Activated CD4-positive, alpha-beta T cell treated with anti-CD3 and anti-CD28 coated beads for 36 hours (primary cell): ENCODE results near the gene DHRS7C. TPM values are rescaled to one million over a fixed set of nuclear protein-coding genes. Genes with fewer than 3 reads are reported as not detected.

Source experiments
- ATAC-seq: fragments of 200-7000 bp; cut with Tn5 transposase; one replicate; pipeline ENCODE4 v1.10.0; 2021; ENCODE audit warnings: mild to moderate bottlenecking, moderate library complexity
- CTCF ChIA-PET: fragments of 350-600 bp; sonication (Branson Sonifier 250); formaldehyde crosslinking; loops from one replicate; lab custom pipeline; 2021; ENCODE audit warnings: antibody characterized with exemption; lab: Charles Lee
- POLR2A ChIA-PET: fragments of 350-600 bp; sonication (Branson Sonifier 250); formaldehyde crosslinking; loops from one replicate; lab custom pipeline; 2021; ENCODE audit warnings: antibody characterized with exemption, inconsistent platforms; lab: Charles Lee
- DNase-seq: peaks from one replicate; pipeline ENCODE4 v3.0.0-alpha.2; 2020
- H3K27ac Mint-ChIP-seq: one replicate; pipeline ENCODE4 v1.8.0; 2021; ENCODE audit warnings: mixed read lengths
- H3K27me3 Mint-ChIP-seq: one replicate; pipeline ENCODE4 v1.8.0; 2021; ENCODE audit warnings: mixed read lengths
- H3K36me3 Mint-ChIP-seq: one replicate; pipeline ENCODE4 v1.8.0; 2021; ENCODE audit warnings: low read depth, mixed read lengths
- H3K4me1 Mint-ChIP-seq: one replicate; pipeline ENCODE4 v1.8.0; 2021; ENCODE audit warnings: mixed read lengths
- H3K4me3 Mint-ChIP-seq: one replicate; pipeline ENCODE4 v1.8.0; 2021; ENCODE audit warnings: mild to moderate bottlenecking, moderate library complexity, mixed read lengths
- H3K9me3 Mint-ChIP-seq: one replicate; pipeline ENCODE4 v1.8.0; 2021; ENCODE audit warnings: low read depth, mixed read lengths
- intact Hi-C, 2 experiments: fragments of 100-400 bp; cut with DNase I in 1 of 2; cut with micrococcal nuclease in 1 of 2; formaldehyde crosslinking; loops; one replicate each; pipeline versions ENCODE4 v1.14.2 to v1.15.1; 2022 to 2024; cut with DNase I, micrococcal nuclease
- total RNA-seq, 2 experiments: library from RNA; stranded (reverse); gene quantifications; one replicate each; pipeline ENCODE4 v1.2.3, GENCODE V29; 2021

DHRS7C gene
- total RNA-seq, 2 experiments from 2014 or later: not detected

GRCh38 chr17:9760266-9760665, 31.1 kb downstream of the DHRS7C start:
- Mint-ChIP-seq H3K4me1 (no peaks in the 10 kb centered on the region), H3K27ac (no peak overlapping the region), H3K4me3 (no peak overlapping the region), H3K9me3 (no peaks in the 10 kb centered on the region), H3K36me3 (no peaks in the 10 kb centered on the region), H3K27me3 (peaks cover 8% of the 10 kb centered on the region)
- ChIA-PET POLR2A (no interaction called here), CTCF (interaction anchor here (0.8 to 1.3 kb wide), 3 partner anchors 8 to 29 kb away, joined by 3 read pairs; no protein-coding TSS in a partner anchor)
- peak; percentile 58 for ATAC-seq
- intact Hi-C loops: no loop called here
- DNase-seq: no peak

GRCh38 chr17:9755083-9755482, 36.3 kb downstream of the DHRS7C start:
- no peaks in the 10 kb centered on the region for H3K4me1 Mint-ChIP-seq
- no peaks in the 10 kb centered on the region for H3K36me3 Mint-ChIP-seq
- no peak overlapping the region for H3K27ac Mint-ChIP-seq
- DNase-seq (no peak), ATAC-seq (no peak)
- ChIA-PET POLR2A (no interaction called here), CTCF (interaction anchor here (0.7 kb wide), 1 partner anchor 202 kb away, joined by 3 read pairs; no protein-coding TSS in a partner anchor)
- no peaks in the 10 kb centered on the region for H3K9me3 Mint-ChIP-seq
- H3K4me3 Mint-ChIP-seq: no peak overlapping the region
- peaks cover 23% of the 10 kb centered on the region for H3K27me3 Mint-ChIP-seq
- intact Hi-C loops: loop anchor here in 1 of 2 experiments (10.0 kb wide), 1 partner anchor 60 kb away; no protein-coding TSS in a partner anchor

- H3K9me3 Mint-ChIP-seq: no peaks in the 10 kb centered on the region
Measured at GRCh38 chr17:9750524-9750923, 40.9 kb downstream of the DHRS7C start.

GRCh38 chr17:9729735-9730420, 61.5 kb downstream of the DHRS7C start:
- Mint-ChIP-seq H3K4me1 (no peaks in the 10 kb centered on the region), H3K9me3 (no peaks in the 10 kb centered on the region), H3K27ac (no peak overlapping the region), H3K36me3 (no peaks in the 10 kb centered on the region), H3K4me3 (no peak overlapping the region), H3K27me3 (no peaks in the 10 kb centered on the region)
- ChIA-PET POLR2A (no interaction called here), CTCF (interaction anchor here (0.6 to 1.4 kb wide), 4 partner anchors 30 to 237 kb away, joined by 3 to 4 read pairs (median 3); no protein-coding TSS in a partner anchor)
- intact Hi-C loops: loop anchor here in 1 of 2 experiments (2.0 to 10.0 kb wide), 4 partner anchors 39 to 887 kb away; no protein-coding TSS in a partner anchor
- DNase-seq (no peak), ATAC-seq (no peak)

More at GRCh38 chr17:9750524-9750923, 40.9 kb downstream of the DHRS7C start:
- ChIA-PET CTCF (interaction anchor here (0.7 kb wide), 1 partner anchor 18 kb away, joined by 3 read pairs; no protein-coding TSS in a partner anchor), POLR2A (no interaction called here)
- ATAC-seq (no peak), DNase-seq (no peak)
- no peaks in the 10 kb centered on the region for H3K4me1 Mint-ChIP-seq
- H3K27me3 Mint-ChIP-seq: peaks cover 32% of the 10 kb centered on the region
- intact Hi-C loops: loop anchor here in 1 of 2 experiments (10.0 kb wide), 1 partner anchor 64 kb away; no protein-coding TSS in a partner anchor
- H3K36me3 Mint-ChIP-seq: no peaks in the 10 kb centered on the region
- no peak overlapping the region for H3K27ac Mint-ChIP-seq
- H3K4me3 Mint-ChIP-seq: no peak overlapping the region

- H3K36me3 Mint-ChIP-seq: no peaks in the 10 kb centered on the region
- CTCF ChIA-PET: interaction anchor here (0.6 to 1.7 kb wide), 5 partner anchors 10 to 160 kb away, joined by 3 to 14 read pairs (median 3); no protein-coding TSS in a partner anchor
- no peak overlapping the region for H3K27ac Mint-ChIP-seq
- no peaks in the 10 kb centered on the region for H3K9me3 Mint-ChIP-seq
- ATAC-seq (peak; percentile 33), DNase-seq (no peak)
- H3K4me1 Mint-ChIP-seq: no peaks in the 10 kb centered on the region
- H3K27me3 Mint-ChIP-seq: no peaks in the 10 kb centered on the region
- POLR2A ChIA-PET: no interaction called here
- intact Hi-C loops: loop anchor here in 1 of 2 experiments (2.0 to 10.0 kb wide), 3 partner anchors 162 to 888 kb away; no protein-coding TSS in a partner anchor
- H3K4me3 Mint-ChIP-seq: no peak overlapping the region
Measured at GRCh38 chr17:9729034-9729650, 62.2 kb downstream of the DHRS7C start.

- no peak for DNase-seq
- Mint-ChIP-seq H3K9me3 (no peaks in the 10 kb centered on the region), H3K27me3 (peaks cover 2% of the 10 kb centered on the region), H3K4me3 (no peak overlapping the region), H3K4me1 (no peaks in the 10 kb centered on the region), H3K27ac (no peak overlapping the region), H3K36me3 (no peaks in the 10 kb centered on the region)
- POLR2A ChIA-PET: no interaction called here
- ATAC-seq: no peak
- CTCF ChIA-PET: interaction anchor here (0.7 to 1.7 kb wide), 5 partner anchors 9 to 189 kb away, joined by 3 to 14 read pairs (median 3); no protein-coding TSS in a partner anchor
- intact Hi-C loops: loop anchor here in 1 of 2 experiments (2.0 to 10.0 kb wide), 3 partner anchors 162 to 889 kb away; no protein-coding TSS in a partner anchor
Measured at GRCh38 chr17:9728564-9728963, 62.8 kb downstream of the DHRS7C start.

- ChIA-PET CTCF (interaction anchor here (0.9 to 1.7 kb wide), 3 partner anchors 9 to 189 kb away, joined by 3 to 14 read pairs (median 3); no protein-coding TSS in a partner anchor), POLR2A (no interaction called here)
- Mint-ChIP-seq H3K9me3 (no peaks in the 10 kb centered on the region), H3K36me3 (no peaks in the 10 kb centered on the region), H3K27ac (no peak overlapping the region), H3K27me3 (peaks cover 2% of the 10 kb centered on the region), H3K4me1 (no peaks in the 10 kb centered on the region), H3K4me3 (no peak overlapping the region)
- ATAC-seq: no peak
- DNase-seq: no peak
- intact Hi-C loops: loop anchor here in 1 of 2 experiments (2.0 to 10.0 kb wide), 3 partner anchors 163 to 889 kb away; no protein-coding TSS in a partner anchor
Measured at GRCh38 chr17:9728005-9728404, 63.4 kb downstream of the DHRS7C start.

GRCh38 chr17:9726291-9726690, 65.1 kb downstream of the DHRS7C start:
- ATAC-seq (no peak), DNase-seq (no peak)
- Mint-ChIP-seq H3K36me3 (no peaks in the 10 kb centered on the region), H3K27ac (no peak overlapping the region), H3K4me3 (no peak overlapping the region), H3K27me3 (peaks cover 2% of the 10 kb centered on the region), H3K4me1 (no peaks in the 10 kb centered on the region), H3K9me3 (no peaks in the 10 kb centered on the region)
- ChIA-PET POLR2A (no interaction called here), CTCF (no interaction called here)
- intact Hi-C loops: loop anchor here in 1 of 2 experiments (5.0 to 10.0 kb wide), 2 partner anchors 229 to 891 kb away; no protein-coding TSS in a partner anchor

GRCh38 chr17:9725575-9725974, 65.8 kb downstream of the DHRS7C start:
- no peaks in the 10 kb centered on the region for H3K36me3 Mint-ChIP-seq
- H3K9me3 Mint-ChIP-seq: no peaks in the 10 kb centered on the region
- no peak for DNase-seq
- H3K4me1 Mint-ChIP-seq: no peaks in the 10 kb centered on the region
- ChIA-PET POLR2A (no interaction called here), CTCF (no interaction called here)
- no peak overlapping the region for H3K4me3 Mint-ChIP-seq
- H3K27me3 Mint-ChIP-seq: peaks cover 2% of the 10 kb centered on the region
- H3K27ac Mint-ChIP-seq: no peak overlapping the region
- intact Hi-C loops: loop anchor here in 1 of 2 experiments (5.0 to 10.0 kb wide), 2 partner anchors 229 to 892 kb away; no protein-coding TSS in a partner anchor
- ATAC-seq: no peak
